ENCODE data around the gene DNAJC15.

DNA sequence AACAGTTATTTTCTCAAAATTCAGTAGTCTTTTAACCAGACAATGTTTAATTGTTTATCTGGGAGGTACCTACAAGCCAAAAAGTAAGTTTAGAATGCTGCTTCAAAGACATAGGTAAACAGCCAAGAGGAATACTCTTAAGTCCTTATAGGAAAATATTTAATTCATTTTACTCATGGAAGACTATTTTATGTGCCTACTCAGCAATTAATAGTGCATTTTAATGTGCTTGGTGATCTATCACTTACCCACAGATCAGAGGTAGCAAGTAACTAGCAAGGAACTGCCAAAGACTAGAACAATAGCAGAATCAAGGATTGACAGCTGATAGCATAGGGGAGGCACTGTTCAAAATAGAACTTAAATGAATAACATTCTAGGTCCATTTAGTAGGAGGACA lies 60.4 kb downstream of the DNAJC15 start:
- TF ChIP-seq, protein P1, sequence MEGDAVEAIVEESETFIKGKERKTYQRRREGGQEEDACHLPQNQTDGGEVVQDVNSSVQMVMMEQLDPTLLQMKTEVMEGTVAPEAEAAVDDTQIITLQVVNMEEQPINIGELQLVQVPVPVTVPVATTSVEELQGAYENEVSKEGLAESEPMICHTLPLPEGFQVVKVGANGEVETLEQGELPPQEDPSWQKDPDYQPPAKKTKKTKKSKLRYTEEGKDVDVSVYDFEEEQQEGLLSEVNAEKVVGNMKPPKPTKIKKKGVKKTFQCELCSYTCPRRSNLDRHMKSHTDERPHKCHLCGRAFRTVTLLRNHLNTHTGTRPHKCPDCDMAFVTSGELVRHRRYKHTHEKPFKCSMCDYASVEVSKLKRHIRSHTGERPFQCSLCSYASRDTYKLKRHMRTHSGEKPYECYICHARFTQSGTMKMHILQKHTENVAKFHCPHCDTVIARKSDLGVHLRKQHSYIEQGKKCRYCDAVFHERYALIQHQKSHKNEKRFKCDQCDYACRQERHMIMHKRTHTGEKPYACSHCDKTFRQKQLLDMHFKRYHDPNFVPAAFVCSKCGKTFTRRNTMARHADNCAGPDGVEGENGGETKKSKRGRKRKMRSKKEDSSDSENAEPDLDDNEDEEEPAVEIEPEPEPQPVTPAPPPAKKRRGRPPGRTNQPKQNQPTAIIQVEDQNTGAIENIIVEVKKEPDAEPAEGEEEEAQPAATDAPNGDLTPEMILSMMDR (IDR thresholded peaks at IDR 0.05 in 2 of 3, conservative IDR thresholded peaks at IDR 0.05 in 1 of 3; ENCODE audit: borderline replicate concordance in 1 of 3, insufficient read depth in 1 of 3, low read depth in 2 of 3, low read length in 2 of 3) = no peak
- TF ChIP-seq SRF (IDR thresholded peaks at IDR 0.05; ENCODE audit: low read depth) (no peak), EZH2 (IDR thresholded peaks at IDR 0.05) (no peak), POLR2AphosphoS5 (IDR thresholded peaks at IDR 0.05; ENCODE audit: low read depth, low read length) (no peak), SP1 (IDR thresholded peaks at IDR 0.05; ENCODE audit: low read depth) (no peak), CEBPB (IDR thresholded peaks at IDR 0.05; ENCODE audit: low read depth) (no peak), EZH2phosphoT487 (IDR thresholded peaks at IDR 0.05; ENCODE audit: borderline replicate concordance) (no peak)

All from HCT116 (cell line).